ENCODE results near the gene ABCB8.
"Not testable (repeated sequence)": the region's sequence is repeated elsewhere in the genome, so short reads cannot be mapped to it uniquely, and the experiment has no call there.

The ABCB8 gene

DNA sequence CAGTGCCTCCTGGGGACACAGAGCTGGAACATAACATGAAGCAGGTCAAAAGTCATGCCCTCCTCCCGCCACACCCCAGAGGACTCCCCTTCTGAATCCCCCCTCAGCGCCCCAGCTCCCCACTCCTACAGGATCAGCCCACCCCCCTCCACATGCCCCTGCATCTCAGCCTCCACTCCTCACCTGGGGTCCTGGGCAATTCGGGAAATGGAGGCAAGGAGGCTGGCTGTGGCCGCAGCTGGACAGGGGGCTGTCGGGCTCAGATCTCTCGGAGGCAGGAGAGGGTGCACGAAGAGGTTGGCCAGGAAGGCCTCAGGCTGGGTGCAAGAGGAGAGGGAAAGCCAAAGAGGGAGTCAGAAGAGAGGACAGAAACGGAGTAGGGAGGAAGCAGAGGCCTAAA lies 11.7 kb upstream of the ABCB8 start:
- no peak for DNase-seq

DNA sequence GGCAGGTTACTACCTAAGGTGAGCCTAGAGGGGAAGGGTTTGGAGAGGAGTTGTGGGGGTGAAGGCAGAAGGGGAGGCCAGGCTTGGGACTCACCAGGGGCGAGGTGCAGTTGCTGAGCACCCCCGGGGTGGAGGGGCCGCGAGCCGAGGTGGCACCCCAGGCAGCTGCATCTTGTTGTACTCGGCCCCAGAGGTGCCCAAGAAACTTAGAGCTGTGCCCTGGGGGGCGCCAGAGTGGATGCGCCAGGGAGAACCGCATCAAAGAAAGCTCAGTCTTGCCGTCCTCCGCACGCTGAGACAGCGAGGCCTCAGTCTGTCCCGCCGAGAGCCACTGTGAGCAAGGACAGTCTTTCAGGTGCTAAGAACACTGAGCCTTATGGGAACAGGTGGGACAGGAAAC lies 11.3 kb upstream of the ABCB8 start:
- DNase-seq = no peak

DNA sequence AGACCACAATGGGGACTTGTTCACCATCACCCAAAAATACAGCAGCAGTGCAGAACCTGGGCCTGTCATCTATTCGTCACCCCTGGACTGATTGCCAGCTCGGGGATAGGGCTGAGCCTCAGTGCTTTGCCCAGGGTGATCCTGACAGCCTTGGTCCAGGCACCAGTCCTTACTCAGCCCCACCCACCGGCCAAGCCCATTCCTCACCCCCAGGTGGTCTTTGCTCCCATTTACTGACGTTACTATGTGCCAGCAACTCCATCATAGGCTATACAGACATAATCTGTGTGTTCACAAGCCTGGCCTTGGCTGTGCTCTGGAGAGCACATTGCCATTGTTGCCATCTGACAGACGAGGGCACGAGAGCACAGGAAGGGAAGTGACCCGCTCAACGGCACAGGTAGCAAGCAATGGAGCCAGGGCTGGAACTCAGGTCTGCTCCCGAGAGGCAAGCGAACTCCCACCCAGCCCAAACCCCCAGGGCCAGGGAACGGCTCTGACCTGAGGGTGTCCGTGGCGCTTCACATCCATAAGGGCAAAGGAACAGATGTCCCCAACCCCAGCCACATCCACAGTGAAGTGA lies 10.8 kb upstream of the ABCB8 start:
- DNase-seq = no peak

DNA sequence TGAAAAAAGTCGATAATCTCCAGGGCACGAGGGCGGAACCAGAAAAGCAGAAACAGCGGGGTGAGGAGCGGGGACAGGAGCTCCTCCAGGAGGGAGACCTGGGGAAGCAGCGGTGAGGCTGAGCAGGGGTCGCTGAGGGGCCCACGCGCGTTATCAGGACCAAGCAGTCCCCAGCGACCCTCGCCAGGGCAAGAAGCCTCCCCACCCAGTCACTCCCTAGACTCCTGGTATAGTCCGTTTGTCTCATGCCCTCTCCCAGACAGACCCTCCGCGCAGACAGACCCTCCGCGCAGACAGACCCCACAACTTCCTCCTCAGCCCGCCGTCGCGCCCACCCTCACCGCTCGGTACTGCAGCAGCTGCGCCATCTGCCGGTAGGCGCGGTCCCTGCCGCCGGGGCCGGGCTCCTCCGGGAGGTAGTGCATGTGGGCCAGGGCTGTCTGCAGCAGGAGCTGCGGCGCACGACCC lies 10.3 kb upstream of the ABCB8 start:
- no peak for DNase-seq

DNA sequence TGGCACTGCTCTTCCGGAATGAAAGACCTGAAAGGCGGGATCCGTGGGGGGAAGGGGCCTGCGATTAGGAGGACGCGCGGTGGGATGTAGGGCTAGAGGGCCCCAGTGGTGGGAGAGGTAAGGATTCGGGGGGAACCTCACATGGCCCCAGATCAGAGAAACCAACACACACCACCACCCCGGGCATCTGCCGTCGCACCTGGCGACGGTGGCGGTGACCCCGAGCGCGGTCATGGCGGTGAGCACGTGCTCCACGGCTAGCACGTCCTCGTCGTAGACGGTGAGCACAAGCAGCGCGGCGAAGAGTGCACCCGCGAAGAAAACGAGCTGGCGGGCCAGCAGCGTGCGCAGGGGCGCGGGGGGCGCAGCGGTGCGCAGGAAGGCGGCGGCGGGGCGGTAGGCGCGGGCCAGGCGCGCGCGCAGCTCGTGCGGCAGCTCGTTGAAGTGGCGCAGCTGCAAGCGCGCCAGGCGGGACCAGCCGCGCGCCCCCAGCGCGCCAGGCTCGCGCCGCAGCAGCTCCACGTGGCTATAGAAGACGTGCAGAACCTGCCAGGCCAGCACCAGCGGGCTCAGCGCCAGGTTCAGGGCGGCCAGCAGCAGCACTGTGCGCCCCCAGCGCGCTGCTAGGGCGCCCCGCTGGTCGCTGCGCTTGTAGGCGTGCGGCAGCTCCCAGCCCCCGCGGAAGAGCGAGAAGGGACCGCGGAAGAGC lies 9.7 kb upstream of the ABCB8 start:
- no peak for DNase-seq

DNA sequence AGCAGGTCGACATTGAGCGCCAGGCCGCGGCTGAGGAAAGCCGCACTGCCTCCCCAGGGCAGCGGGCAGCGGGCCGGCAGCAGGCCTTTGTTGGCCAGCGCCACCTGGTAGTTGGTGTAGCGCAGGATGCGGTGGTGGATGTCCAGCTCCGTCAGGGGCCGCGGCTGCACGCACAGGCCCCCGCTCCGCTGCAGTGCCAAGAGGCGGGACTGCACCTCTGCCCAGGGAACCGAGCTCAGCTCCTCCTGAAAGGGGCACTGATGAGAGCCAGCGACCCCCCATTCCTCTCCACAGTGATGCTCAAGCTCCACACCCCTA lies 9.2 kb upstream of the ABCB8 start:
- no peak for DNase-seq

DNA sequence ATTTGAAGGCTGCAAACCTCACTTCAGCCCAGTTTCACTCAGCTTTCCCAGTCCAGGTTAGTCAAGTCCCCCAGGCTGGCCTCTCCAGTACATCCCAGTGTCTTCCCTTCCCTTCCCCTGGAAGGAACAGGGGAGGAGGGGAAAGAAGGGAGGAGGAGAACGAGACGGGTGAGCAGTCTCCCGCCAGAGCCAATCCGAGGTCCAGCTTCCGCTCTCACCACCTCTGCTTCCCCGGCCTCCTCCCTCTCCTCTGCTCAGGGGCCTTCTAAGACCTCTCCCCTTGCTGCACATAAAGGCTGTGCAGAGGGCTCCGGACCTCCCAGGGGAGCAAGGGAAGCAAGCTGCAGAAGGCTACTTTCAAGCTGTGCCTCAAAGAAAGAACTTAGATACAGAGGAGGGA lies 8.0 kb upstream of the ABCB8 start:
- DNase-seq = no peak

DNA sequence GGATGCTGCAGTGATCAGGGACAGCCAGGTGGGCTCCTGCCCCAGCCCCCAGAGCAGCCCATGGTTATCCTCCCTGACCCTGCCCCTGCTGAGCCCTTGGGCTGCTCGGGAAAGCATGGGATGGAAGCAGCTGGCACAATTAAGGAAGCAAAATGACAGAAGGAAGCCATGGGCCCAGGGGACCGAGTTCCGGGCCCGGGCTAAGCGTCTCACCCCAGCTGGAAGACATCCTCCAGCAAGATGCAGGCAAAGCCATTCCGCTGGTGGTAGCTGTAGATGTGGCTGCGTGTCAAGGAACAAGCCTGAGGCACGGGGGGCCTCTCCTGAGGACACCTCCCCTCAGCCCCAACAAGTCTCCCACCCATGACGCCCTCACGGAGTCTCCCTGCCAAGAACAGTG lies 5.0 kb upstream of the ABCB8 start:
- no peak for DNase-seq

DNA sequence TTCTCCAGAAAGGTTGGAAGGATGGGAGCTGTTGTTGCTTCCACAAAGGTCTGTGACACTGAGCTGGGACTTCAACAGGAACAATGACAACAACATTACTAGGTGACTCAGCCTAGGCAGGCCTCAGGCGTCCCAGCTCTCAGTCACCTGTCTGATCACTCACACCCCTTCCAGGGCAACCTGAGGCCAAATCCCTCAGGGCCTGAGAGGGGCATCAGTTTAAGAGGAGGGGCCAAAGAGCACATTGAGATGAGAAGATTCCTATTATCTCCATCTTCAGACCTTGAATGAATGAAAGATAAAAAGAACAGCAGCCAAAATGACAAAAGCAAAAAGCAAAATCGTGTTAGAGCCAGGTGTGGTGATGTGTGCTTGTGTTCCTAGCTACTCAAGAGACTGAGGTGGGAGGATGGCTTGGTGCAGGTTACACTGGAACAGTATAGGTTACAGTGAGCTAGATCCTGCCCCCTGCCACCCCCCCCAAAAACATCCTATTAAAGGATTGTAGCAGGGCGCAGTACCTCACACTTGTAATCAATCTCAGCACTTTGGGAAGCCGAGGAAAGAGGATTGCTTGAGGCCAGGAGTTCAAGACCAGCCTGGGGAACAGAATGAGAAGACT lies 3.7 kb upstream of the ABCB8 start, which contains the start of gene ATG9B:
Gene ATG9B (minus strand): TSS at position 60 of the 622 bp plus-strand sequence. CDS start 71 bp downstream, outside the sequence.
- no peak for DNase-seq

DNA sequence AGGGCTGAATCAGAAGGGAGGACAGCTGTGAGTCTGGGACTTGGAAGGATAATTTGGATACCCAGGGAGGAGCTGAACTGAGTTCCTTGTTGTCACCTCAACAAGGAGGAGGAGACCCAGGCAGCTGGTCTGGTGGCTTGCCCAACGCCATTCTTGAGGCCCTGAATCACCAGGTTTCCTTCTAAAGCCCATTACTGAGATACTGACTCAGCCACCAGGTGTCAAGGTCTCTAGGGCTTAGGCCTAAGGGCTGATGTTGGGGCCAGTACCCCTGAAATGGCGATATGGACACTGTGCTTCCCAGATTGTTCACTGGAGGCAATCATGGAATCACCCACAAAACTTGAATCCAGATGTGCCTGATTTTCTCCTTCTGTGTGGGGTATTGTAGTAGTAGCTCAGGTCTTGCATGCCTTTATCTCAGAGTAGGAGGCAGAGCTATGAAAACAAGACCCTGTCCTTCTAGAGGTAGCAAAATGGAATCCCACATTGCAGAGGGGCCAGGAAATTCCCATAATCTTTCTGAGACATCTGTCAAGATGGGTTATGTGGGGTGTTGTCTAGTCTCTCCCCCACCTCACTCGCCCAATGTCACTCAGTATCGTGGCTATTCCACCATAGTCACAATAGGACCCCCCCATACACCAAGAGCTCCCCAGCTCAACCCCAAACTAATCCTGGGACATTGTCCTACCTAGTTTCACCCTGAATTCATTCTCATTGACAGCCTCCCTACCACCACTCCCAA lies 2.2 kb upstream of the ABCB8 start:
- DNase-seq = no peak

DNA sequence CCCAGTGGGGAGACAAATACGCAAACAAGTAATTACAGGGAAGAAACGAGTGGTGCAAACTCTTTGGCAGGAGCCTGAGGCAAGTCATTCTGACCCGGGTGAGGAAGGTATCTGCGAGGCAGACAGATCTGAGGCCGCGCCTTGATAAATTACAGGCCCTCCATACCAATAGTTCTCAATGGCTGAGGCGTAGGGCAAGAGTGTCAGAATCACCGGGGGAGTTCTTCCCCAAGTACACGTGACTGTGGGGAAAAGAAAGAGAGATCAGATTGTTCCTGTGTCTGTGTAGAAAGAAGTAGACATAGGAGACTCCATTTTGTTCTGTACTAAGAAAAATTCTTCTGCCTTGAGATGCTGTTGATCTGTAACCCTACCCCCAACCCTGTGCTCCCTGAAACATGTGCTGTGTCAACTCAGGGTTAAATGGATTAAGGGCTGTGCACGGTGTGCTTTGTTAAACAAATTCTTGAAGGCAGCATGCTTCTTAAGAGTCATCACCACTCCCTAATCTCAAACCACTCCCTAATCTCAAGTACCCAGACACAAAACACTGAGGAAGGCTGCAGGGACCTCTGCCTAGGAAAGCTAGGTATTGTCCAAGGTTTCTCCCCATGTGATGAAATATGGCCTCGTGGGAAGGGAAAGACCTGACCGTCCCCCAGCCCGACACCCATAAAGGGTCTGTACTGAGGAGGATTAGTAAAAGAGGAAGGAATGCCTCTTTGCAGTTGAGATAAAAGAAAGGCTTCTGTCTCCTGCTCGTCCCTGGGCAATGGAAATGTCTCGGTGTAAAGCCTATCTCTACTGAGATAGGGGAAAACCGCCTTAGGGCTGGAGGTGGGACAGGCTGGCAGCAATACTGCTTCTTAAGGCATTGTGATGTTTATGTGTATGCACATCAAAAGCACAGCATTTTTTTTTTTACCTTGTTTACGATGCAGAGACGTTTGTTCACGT lies 1.2 kb upstream of the ABCB8 start:
- DNase-seq = not testable (repeated sequence)

DNA sequence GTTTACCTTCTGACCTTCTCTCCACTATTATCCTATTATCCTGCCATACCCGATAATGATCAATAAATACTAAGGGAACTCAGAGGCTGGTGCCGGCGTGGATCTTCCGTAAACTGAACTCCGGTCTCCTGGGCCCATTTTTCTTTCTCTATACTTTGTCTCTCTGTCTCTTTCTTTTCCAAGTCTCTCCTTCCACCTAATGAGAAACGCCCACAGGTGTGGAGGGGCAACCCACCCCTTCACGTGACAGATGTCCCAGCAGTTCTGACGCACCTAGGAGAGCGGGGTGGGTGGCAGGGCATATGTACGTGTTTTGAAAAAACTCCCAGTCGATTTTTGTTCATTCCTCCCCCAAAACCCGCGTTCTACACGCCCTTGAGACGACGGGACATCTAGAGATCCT lies 521 bp upstream of the ABCB8 start:
- DNase-seq = not testable (repeated sequence)

DNA sequence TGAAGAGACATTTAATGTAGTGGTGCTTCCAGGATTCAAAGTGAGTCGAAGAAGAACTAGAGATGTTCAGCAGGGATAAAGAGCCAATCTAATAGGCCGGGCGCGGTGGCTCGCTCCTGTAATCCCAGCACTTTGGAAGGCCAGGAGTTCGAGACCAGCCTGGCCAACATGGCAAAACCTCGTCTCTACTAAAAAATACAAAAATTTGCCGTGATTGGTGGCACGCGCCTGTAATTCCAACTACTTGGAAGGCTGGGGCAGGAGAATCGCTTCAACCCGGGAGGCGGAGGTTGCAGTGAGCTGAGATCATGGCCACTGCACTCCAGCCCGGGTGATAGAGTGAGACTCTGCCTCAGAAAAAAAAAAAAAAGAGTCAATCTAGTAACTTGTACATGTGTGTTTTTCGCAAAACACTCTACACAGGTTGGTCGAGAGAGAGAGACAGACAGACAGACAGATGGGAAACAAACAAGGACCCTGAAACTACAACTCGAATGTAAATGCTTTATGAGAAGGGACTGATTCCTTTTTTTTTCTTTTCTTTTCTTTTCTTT lies 775 bp downstream of the ABCB8 start:
- DNase-seq = no peak

DNA sequence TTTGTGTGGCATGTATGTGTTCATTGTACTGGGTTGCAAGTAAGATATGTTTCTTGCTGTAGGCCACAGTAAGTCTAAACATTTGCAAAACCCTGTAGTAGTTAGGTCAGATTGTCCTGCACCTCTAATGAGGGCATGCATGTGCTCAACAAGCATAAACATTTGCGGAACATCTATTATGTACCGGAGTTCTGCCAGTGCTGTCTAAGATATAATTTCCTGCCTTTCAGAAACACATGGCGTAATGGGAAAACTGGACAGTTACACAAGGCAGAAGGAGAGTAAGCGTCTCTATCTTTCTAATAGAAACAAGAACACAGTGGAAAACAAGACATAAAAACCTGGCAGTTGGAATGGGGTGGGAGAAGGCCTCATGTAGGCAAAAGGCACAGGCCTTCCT lies 2.8 kb downstream of the ABCB8 start:
- DNase-seq = no peak

DNA sequence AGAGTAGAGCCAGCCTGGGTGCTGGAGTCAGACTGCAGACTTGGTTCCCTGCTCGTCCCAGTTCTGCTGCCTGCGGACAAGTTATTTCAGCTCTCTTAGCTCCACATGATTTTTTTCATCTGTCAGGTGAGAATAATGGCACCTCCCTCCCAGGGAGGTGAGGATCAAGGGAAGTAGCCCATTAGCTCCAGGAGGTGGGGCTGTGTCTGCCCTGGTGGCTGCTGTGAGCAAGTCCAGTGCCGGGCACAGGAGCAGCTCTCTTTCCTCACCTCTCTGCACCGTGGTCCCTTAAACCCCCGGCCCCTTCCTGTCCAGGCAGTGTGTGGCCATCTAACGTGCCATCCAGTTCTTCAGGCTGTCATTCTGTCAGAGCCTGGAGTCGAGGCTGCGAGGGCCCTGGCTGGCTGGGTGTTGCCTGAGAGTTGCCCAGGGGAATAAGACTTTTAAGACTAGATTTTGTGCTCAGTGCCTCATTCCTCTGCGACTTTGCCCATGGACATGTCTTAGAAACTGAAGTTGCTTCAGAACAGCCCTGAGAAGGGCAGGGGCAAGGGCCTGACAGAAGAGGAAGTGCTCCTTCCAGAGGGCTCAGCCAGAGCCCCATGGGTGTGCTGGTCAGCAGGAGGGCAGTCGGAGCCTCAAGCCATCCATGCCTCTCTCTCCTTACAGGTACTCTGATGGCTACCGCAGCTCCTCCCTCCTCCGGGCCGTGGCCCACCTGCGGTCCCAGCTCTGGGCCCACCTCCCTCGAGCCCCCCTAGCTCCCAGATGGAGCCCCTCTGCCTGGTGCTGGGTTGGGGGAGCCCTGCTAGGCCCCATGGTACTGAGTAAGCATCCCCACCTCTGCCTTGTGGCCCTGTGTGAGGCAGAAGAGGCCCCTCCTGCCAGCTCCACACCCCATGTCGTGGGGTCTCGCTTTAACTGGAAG lies 5.0 kb downstream of the ABCB8 start:
- DNase-seq = no peak

DNA sequence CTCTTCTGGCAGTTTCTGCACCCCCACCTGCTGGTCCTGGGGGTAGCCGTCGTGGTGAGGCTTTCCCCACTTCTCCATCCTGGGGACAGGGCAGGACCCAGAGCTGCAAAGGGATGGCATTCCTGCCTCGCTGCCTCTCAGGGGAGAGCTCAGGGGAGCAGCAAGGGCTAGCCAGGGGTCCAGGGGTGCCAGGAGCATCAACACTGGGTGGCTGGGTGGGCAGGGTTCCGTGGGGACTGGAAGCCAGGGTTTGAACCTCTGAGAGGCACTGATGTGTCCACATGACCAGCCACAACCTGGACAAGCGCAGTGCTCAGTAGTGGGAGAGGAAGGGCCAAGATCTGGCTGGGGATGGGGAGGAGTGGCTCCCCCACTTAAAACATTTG lies 5.6 kb downstream of the ABCB8 start:
- DNase-seq = no peak

DNA sequence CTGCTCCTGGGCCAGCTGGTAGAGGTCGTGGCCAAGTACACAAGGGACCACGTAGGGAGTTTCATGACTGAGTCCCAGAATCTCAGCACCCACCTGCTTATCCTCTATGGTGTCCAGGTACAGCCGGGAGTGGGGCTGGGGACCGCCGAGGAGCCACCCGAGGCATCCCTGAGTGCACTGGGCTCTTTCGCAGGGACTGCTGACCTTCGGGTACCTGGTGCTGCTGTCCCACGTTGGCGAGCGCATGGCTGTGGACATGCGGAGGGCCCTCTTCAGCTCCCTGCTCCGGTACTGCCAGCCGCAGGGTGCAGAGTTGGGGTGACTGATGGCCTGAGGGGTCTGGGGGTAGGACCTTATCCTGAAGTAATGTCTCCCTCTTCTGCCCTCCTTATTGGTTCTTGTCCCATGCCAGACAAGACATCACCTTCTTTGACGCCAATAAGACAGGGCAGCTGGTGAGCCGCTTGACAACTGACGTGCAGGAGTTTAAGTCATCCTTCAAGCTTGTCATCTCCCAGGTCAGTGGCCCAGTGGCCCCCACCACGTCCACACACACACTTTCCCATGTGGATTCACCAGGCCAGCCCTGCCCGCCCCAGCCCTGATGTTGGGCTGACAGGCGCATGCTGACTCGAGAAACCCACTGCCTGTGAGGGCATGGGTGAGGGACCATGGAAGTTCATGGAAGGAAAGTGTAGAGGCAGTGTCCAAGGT lies 6.2 kb downstream of the ABCB8 start:
- no peak for DNase-seq

DNA sequence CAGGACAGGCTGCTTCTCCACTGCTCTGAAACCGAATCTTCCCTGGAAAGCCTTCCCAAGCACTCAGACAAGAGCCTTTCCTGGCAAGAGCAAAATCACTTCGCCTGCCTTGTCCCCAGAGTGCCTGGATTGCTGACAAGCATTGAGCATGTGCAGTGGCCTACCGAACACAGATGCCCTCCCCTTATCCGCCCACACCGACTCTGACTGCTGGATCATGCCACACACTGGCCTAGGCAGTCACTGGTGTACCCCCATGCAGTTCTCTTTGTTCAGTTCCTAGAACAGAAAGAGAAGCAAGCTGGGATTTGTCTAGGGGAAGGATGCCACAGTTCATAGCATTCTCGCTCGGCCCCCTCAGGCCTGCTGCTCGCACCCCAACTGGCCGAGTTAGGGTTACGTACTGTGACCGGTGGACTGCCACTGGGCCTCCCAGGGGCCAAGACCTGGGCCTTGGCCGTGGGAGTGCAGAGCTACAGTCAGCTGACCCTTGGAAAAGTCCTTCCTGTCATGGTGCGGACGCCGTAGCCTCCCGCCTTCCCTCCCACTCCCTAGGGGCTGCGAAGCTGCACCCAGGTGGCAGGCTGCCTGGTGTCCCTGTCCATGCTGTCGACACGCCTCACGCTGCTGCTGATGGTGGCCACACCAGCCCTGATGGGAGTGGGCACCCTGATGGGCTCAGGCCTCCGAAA lies 6.9 kb downstream of the ABCB8 start:
- no peak for DNase-seq

DNA sequence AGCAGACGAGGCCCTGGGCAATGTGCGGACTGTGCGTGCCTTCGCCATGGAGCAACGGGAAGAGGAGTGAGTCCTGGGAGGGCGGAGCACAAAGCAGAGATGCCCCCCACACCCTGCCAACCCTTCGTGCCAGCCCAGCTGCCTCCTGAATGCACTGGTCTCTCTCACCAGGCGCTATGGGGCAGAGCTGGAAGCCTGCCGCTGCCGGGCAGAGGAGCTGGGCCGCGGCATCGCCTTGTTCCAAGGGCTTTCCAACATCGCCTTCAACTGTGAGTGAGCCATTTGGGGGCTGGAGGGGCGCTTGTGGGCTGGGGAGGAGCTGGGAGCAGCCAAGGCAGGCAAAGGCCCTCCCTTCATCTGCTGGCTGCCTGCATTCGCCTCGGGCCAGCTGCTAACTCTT lies 7.7 kb downstream of the ABCB8 start:
- no peak for DNase-seq
